HG02870 (cell line): ENCODE results near the gene GSC2.
"Not testable (repeated sequence)": the region's sequence is repeated elsewhere in the genome, so short reads cannot be mapped to it uniquely, and the experiment has no call there.

Experiments
- ATAC-seq: cut with Tn5 transposase; IDR thresholded peaks from one replicate; pipeline ENCODE4 v1.9.1; 2021; ENCODE audit warnings: mild to moderate bottlenecking, moderate library complexity; ENCODE audit not compliant: unreplicated experiment

Gene GSC2

GRCh38 chr22:19178065-19178656, 28.1 kb upstream of the GSC2 start:
- ATAC-seq: peak; percentile 34

GRCh38 chr22:19177164-19178064, 27.3 kb upstream of the GSC2 start:
- no peak for ATAC-seq

DNA sequence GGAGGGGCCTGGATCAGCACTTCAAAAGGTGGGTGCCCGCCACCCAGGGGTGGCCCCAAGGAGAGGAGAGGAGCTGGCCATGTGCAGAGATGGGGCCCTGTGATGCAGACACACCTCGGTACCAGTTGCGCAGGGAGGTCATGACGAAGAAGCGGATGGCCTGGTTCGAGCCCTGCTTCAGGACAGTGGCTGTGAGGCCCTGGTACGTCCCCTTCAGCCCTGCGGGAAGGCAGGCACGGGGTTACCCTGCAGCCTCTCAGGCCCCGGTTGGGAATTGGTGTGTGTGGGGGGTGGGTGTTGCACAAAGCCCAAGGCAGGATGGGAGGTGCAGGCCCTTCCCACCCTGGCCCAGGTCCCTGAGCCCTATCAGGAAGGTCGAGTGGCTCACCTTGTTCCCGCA, 26.6 kb upstream of the GSC2 start:
- ATAC-seq: no peak

DNA sequence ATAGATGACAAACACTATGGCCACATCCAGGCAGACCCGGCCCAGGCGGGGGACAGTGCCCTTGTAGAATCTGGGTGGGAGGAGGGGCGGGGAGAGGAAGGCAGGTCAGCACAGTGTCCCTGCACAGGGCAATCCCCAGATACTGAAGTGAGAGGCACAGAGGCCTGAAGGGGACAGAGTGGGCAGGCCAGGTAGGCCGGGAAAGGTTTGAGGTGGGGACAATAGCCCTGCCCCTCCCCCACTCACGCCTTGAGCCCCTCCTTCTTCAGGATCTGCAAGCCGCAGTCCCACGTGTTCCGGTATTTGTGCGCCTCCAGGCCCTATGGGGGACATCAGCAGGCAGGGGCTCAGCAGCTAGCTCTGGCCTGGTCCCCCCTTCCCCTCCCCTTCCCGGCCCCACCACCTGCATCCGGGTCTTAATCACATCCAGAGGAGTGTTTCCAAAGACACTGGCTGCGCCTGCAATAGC, 26.1 kb upstream of the GSC2 start:
- no peak for ATAC-seq

- ATAC-seq: no peak
Measured at GRCh38 chr22:19175602-19176174, 25.6 kb upstream of the GSC2 start.

- no peak for ATAC-seq
Measured at GRCh38 chr22:19175026-19175601, 25.0 kb upstream of the GSC2 start.

- ATAC-seq: no peak
Measured at GRCh38 chr22:19174106-19175025, 24.3 kb upstream of the GSC2 start.

GRCh38 chr22:19173047-19174035, 23.2 kb upstream of the GSC2 start:
- ATAC-seq: no peak

GRCh38 chr22:19172213-19173046, 22.3 kb upstream of the GSC2 start:
- no peak for ATAC-seq

- no peak for ATAC-seq
Measured at GRCh38 chr22:19169947-19170318, 19.8 kb upstream of the GSC2 start.

DNA sequence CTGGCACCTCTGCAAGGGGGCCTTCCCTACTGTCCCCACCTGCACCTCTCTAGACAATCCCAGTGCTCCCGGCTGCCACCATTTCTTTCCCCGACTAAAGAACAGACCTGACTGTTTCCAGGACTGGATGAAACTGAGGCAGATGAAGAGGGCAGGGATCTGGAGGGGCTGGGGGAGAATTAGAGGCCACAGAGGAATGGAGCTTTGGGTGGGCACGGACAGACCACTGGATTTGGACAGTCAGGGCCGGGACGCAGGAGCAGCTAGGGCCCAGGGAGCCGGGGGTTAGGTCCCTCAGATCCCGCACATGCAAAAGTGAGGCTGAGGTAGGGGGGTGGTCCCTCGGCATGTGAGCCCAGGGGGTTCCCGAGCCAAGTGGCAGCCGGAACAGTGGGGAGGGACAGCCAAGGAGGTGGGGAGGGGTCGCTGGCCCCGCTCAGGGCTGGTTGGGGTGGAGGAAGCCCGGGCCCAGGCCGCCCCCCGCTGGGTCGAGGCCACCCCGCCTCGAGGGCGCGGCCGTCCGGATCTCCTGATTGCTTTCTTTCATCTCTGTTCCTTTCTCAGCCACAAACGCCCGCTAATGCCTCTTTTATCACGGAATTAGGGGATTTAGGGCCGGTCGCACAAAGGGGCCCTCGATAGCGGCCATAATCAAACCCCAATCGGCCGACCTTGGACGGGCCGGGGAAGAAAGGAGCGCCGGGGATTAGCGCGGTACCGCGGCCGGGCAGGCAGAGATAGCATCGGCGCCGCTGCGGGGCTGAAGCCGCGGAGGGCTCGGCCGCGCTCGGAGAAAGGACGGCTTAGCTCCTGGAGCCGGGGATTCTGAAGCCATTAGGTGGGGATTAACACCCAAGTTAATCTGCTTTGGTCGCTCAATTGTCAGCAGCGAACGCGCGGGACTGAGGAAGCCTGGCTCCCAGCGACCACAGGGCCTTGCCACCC, 19.2 kb upstream of the GSC2 start:
- no peak for ATAC-seq

GRCh38 chr22:19168088-19168890, 18.2 kb upstream of the GSC2 start:
- ATAC-seq: no peak

GRCh38 chr22:19167106-19167869, 17.2 kb upstream of the GSC2 start:
- no peak for ATAC-seq

DNA sequence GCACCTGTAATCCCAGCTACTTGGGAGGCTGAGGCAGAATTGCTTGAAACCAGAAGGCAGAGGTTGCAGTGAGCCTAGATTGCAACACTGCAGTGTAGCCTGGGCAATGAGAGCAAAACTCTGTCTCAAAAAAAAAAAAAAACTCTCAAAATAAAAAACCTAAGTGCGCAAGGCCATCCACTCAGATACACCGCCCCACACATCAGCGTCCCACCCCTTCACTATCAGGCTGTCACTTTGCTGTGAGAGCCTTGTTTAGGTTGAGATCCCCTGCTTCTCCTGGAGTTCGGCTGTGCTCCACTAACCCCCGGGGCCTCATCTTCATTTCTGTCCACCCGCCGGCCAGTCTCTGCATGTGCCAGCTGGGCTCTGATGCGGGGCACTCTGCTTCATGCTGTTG, 16.3 kb upstream of the GSC2 start:
- ATAC-seq: no peak

DNA sequence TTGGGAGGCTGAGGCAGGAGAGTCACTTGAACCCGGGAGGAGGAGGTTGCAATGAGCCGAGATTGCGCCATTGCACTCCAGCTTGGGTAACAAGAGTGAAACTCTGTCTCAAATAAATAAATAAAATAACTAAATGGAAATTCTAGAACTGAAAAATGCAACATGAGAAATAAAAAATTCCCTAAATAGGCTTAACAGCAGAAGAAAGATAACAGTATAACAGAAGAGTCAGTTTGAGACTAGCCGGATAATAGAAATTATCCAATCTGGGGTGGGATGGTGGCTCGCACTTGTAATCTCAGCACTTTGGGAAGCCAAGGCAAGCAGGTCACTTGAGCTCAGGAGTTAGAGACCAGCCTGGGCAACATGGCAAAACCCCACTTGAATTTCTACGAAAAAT, 14.3 kb upstream of the GSC2 start:
- no peak for ATAC-seq

DNA sequence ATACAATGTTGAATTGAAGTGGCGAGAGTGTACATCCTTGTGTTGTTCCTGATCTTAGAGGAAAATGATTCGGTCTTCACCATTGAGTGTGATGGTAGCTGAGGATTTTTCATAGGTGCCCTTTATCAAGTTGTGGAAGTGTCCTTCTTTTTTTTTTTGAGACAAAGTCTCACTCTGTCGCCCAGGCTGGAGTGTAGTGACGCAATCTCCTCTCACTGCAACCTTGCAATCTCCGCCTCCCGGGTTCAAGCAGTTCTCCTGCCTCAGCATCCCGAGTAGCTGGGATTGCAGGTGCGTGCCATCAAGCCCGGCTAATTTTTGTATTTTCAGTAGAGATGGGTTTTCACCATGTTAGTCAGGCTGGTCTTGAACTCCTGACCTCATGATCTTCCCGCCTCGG, 8.6 kb upstream of the GSC2 start:
- ATAC-seq: not testable (repeated sequence)
